Stimulated activated CD8-positive, alpha-beta memory T cell treated with anti-CD3 and anti-CD28 coated beads, Interleukin-12 subunit alpha, Interleukin-12 subunit beta, amount 100 ng/mL, for 4 hours (primary cell): ENCODE results near the gene NLGN4Y.

Source experiments
- DNase-seq: peaks from one replicate; pipeline ENCODE4 v3.0.0-alpha.2; 2020; ENCODE audit warnings: low read depth

NLGN4Y gene

DNA sequence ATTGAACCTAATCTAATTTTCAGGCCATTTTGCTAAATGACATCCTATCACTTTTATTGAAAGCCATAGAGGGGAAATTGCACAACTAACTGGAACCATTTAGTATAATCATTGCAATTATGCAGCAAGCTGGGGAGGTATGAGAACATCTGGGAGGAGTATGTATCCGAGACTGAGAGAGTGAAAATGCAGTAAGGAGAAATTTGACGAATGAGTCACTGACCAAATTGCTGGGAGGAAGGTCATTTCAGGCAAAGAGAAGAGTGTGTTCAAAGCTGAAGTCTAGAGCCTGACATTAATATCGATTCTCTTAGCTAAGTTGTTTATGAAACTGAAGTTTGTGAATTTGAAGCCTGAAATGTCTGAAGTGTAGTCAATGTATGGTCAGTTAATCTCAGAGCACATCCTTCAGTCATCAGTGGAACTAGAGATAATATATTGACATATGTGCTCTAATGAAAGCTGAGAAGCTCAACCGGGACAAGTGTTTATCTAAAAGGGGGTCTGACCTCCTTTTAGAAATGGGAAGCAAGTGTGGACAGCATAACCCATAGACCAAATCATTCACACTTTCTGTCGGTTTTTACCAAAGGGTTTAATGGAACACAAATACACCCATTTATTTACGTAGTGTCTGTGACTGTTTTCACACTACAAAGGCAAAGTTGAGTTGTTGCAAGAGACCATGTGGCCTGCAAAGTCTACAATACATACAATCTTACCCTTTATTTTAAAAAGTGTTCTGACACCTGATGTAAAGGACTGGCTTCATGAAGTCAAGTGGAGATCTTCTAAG, 120.0 kb downstream of the NLGN4Y start:
- no peak for DNase-seq

DNA sequence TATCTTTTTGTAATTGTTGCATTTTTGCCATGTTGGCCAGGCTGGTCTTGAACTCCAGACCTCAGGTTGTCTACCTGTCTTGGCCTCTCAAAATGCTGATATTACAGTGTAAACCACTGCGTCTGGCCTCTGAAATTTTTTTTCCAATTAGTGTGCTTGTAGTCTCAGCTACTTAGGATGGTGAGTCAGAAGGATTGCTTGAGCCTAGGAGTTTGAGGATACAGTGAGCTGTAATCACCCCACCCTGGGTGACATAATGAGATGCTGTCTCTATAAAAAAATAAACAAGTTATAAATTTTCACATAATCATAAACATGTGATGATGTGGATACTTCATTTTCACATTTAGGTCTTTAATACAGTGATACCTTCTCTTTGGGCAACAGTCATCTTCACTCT, 154.9 kb downstream of the NLGN4Y start:
- no peak for DNase-seq

DNA sequence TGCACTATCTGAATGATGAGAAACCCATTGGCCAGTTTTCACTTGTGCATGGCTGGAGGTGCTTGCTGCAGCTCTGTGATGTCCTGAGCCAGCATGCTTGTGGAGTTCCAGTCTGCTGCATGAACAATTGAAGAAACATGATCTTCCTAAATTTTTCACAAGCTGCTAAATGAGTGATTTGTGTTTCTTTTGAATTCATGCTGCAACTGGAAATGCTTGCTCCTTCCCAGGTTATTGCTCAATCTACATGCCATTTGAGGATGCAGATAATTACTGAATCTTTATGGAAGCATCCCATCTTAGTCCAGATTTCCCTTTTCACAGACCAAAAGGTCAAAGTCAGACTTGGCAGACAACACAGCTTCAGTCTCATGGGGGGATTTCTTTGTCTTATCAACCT, 170.2 kb downstream of the NLGN4Y start:
- no peak for DNase-seq

DNA sequence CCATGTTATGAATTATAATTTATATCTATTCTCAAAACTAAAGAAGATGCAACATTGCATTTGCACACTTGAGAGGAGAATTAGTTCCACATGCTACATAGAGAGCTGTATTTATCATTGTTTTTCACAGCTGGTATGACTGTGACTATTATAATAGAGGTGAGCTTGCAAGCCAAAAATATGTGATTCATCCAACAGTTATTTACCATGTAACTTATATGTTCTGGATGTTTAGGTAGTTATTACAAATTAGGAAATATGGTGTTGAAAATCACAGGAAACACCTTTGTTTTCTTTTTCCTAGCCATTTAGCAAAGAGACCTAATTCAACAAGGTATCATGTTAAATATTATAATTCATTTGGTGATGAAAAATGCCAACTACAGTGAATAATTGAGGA, 183.8 kb downstream of the NLGN4Y start:
- no peak for DNase-seq

DNA sequence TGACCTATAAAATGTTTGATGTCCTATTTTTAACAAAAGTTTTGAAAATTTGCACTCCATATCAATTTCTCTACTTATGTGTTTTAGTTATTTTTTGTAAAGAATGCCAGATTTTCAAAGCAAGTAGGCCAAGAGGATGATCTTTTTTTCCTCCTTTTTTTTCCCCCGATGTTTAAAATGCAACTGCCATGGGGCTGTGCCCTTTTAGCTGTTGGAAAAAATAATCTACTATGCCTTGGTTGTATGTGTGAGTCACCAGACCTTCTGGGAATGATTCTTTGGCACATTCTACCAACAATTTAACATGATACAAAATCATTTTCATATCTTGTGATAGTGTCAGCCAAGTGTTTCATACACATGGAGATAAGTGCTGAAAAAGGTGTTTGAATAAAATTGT, 217.3 kb downstream of the NLGN4Y start:
- DNase-seq = no peak

DNA sequence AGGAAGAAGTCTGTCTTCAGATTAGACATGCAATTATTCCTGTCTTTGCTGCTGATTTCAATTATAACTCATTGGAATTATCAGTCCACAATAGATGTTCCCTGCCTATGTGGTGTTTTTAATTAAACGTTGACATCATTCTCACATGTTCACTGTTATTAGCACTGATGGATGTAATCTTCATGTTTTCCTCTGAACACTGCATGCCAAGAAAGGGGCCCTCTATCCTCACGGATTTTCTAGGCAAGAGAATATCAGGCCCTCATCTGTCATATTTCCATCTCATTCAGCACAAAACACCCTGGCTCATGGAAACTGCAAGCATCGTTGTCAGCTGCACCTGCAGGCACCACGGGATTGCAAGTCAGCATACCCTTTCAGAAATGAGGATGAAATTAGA, 224.0 kb downstream of the NLGN4Y start:
- no peak for DNase-seq

DNA sequence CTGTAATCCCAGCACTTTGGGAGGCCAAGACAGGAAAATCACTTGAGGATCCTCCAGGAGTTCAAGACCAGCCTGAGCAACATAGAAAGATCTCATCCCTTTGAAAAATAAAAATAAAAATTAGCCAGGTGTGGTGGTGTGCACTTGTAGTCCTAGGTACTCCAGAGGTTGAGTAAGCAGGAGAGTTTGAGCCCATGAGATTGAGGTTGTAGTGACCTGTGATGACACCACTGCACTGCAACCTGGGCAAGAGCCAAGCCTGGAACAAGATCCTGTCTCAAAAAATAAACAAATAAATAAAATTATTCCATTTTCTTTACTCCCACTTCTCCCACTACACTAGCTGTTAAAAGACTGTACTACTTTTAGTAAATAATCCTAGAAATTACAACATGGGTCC, 231.2 kb downstream of the NLGN4Y start:
- no peak for DNase-seq

DNA sequence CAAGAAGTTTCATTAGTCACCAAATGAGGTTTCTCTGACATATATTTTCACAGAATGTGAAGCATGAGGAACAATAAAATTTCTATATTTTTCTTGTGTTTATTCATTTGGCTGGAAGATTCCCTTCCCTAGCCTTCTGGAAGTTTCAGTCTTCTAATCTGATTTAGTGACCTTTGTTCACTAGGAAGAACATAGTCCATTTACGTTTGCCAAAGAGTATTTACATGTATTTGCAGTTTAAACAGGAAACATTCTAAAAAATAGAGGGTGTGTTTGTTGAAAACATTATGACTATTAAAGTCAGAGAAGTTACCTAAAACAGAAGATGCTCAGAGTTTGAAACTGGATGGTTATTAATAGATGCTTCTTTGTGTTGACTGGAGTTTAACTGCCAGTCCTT, 238.6 kb downstream of the NLGN4Y start:
- no peak for DNase-seq

DNA sequence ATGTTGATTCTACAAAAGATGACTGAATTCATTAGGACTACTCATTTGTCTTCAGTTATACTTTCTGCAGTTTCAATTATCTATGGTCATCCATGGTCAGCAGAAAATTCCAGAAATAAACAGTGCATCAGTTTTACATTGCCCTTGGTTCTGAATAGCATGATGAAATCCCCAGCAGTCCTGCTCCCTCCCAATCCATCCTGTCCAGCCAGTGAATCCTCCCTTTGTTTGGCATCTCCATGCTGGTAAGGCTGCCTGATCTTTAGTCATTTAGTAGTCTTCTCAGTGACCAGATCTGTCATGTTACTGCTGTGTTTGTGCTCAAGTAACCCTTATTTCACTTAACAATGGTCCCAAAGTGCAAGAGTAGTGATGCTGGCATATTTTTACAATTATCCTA, 239.3 kb downstream of the NLGN4Y start:
- no peak for DNase-seq

DNA sequence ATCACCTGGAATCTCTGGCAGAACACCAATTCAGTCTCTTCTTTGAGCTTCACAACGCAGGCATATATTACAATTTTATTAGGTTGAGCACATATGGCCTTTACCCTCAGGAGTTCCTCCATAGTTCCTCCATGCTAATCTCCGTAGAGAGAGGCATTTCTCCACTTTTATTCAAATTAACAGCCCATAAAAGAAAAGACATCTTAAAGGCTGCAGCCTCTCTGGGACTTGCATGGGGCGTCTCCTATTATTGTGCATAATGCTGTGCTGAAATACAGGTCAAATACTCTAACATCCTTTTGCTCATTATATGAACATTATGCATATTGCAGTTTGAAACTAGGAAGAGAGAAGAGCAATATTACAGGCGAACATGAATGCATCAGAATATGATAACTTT, 253.9 kb downstream of the NLGN4Y start:
- no peak for DNase-seq

DNA sequence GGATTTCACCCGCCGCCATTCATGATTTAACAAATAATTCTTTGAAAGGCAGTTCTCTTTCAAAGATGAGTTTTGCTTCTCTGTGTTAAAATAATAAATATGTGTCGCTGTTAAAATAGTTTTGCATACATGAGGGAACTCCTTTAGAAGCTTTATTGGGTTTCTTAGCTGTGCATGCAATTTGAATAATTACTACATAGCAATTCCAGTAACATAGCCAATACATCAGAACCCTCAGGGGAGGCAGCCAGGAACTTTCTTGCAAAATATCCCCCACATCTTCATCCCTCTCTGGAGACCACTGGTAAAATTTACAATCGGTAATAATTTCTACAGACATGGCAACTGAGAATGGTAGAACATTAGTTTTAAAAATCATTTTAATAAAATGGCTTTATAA, 268.8 kb downstream of the NLGN4Y start:
- DNase-seq = no peak

DNA sequence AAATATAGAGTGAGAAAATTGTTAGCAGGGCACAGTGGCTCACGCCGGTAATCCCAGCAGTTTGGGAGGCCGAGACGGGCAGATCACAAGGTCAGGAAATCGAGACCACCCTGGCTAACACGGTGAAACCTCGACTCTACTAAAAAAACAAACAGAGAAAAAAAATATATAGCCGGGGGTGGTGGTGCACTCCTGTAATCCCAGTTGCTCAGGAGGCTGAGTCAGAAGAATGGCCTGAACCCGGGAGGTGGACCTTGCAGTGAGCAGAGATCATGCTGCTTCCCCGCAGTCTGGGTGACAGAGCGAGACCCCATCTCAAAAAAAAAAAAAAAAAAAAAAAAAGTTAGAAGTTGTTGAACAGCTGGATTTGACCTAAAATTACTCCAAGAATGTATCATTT, 269.3 kb downstream of the NLGN4Y start:
- no peak for DNase-seq

DNA sequence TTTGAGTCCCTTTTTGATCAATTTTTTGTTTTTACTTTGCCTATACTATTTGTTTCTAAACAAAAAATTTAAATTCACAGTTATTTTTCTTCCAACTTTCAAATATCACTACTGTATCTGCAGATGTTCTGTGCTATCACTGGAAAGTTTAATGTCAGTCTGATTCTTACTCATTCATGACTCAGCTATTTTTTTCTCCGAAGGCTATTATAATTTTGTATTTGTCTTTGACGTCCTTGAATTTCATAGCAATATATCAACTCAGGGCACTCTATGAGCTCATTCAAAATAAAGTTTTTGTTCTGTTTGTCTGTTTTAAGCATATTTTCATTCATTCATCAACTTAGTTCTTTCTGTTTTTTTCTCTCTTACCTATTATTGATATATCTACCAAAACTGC, 273.7 kb downstream of the NLGN4Y start:
- no peak for DNase-seq

DNA sequence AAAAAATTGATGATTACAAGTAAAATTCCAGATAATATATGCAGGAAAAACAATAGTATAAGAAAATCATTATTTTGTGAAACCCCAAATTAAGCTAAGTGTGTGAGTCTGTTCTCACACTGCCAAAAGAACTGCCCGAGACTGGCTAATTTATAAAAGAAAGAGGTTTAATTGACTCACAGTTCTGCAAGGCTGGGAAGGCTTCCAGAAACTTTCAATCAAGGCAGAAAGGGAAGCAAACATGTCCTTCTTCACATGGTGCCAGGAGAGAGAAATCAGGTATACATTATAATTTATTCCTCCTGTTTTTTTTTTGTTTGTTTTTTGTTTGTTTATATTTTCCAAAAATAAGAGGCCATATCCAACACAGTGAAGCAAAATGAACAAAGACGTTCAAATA, 276.8 kb downstream of the NLGN4Y start:
- DNase-seq = no peak

DNA sequence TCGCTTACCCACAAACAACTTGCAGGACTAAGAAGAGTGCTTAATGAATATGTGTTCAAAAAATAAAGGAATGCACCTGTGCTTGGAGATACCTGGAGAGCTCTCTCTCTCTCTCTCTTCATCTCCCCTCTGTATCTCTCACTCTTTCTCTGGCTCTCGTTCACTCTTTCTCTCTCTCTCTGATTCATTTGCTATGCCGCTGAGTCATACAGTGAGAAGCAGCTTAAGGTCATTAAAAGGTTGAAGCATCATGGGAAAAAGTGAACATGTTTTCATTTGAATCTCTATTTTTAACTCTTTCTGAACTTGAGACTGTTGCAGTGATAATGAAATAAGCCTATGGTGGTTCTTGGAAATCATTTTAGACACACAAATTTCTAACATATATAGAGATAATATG, 277.8 kb downstream of the NLGN4Y start:
- no peak for DNase-seq

DNA sequence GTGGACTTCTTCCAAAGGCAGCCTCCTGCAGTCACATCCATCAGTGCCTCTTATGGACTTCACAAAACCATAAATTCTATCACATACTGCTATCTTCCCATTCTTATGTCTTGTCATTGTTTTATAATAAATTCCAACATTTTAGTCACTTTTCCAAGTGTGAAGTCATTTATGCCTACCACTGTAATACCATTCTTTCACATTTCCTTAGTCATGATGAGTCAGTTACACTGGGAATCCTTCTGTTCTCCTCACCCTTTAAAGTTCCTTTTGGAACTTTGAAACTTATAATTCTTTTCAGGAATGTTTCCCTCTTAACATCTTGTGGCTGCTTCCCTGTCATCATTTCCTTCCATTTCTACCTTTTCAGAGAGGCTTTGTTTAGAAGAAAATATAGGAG, 279.7 kb downstream of the NLGN4Y start:
- DNase-seq = no peak

DNA sequence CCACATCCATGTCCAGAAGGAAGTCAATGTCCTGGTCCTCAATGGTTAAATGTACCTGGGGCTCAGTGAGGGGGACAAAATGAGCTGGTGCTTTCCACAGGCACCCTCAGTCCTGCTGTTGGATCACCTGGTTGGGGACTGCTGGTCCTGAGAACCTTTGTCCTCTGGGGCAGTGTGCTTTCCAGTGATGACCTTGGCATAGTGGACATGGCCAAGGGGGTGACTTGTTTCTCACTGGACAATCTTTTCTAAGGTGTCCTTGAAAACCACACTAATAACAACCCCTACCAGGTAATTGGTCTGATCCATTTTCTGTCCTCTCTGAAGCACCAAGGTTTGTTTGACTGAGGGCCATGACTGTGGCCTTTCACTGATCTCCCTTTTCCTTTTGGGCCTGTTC, 294.1 kb downstream of the NLGN4Y start:
- no peak for DNase-seq

DNA sequence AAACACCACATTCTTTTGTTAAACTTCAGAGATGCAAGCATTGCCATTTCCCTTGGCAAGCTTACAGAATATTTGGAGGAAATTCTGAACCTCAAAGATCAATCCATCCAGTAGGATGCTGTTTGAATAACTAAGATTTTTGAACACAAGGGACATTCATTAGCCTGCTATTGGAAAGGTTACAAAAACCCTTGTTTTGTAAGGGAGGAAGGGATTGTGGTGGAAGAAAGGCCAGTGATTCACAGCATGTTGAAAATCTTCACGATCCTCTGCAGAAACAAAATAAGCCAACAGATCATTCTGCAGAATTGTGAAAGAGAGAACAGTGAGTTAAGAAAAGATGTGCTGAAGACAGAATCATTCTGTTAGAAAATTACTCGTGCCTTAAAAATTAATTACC, 297.9 kb downstream of the NLGN4Y start:
- no peak for DNase-seq

DNA sequence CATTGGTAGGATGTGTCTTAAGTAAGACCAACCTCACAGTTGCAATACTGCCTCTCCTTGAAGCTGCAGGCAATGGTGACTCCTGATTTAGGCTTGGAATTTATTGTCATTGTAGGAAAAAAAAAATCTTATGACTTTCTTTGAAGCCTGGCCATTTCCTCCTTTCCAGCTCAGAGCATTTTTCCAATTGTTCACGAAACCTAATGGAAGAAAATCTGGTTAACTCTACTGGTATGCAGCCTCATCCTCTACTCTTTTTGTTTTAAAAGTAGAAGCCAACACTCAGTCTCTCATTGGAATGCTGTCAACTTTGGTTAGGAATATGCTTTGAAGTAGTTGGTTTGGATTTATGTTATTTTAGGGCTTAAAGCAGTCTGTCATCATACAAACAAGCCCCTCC, 298.6 kb downstream of the NLGN4Y start:
- DNase-seq = no peak

DNA sequence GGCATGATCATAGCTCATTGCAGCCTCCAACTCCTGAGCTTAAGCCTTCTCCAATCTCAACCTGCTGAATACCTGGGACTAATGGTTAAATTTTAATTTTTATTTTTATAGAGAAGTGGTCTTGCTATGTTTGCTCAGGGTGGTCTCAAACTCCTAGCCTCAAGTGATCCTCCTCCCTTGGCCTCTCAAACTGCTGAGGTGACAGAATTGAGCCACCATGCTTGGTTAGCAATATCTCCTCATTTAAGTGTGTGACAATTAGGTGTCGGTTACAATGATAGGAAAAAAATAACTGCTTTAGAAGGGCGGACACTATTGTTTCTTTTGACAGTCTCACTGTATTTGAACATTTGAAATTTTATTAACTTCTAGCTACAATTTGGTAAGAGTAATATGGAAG, 300.3 kb downstream of the NLGN4Y start:
- no peak for DNase-seq

DNA sequence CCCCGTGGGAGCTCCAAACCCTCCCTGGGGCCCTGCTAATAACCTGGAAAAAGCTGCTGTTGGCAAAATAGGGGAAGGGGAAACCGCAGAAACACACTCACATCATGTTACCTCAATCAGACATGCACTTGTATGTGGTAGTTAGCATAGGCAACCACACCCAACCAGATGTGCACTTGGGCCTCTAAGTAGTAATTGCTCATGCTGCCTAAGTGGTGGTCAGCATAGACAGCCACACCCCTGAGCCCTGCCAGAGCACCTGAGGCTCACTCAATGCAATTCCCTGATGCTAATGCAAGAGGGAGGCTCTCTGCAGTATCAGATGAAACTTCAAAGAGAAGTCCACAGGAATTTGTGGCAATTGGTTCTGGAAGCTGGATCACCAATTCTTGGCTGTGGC, 301.4 kb downstream of the NLGN4Y start:
- no peak for DNase-seq

DNA sequence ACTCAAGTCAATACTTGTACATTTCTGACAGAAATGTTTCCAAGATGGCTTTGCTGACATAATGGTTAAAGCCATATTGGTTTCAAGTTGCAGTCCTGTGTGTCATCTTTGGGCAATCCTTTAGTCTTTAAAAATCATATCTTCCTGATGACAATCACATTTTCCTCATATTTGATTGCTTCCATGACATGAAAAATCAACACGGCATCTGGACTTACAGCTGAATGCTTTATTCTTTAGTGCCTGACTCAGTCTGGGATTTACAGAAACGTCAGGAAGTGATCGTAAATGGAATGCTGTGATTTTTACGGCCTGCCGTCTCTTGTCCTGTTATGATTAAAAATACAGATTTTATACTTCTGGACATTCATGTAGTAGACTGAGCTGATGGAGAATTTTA, 304.2 kb downstream of the NLGN4Y start:
- no peak for DNase-seq

DNA sequence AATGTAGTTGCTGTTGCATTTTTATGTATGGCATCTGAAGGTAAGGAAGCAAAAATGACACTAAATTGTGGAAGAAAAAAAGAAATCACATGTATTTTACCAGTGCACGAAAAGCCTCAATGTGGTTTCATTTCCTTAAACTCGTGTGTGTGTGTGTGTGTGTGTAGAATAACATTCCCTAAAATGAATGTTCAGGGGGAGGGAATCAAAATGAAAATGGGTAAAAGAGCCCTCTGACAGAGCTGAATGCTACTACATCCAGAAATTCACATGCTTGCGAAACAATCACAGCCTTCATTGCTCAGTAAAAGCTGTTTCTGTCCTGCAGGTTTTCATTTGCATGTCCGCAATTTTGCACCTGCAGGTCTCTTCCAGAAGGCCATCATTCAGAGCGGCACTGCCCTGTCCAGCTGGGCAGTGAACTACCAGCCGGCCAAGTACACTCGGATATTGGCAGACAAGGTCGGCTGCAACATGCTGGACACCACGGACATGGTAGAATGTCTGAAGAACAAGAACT, 305.1 kb downstream of the NLGN4Y start:
- no peak for DNase-seq
